ENCODE results near the gene FAM43B.

FAM43B gene

DNA sequence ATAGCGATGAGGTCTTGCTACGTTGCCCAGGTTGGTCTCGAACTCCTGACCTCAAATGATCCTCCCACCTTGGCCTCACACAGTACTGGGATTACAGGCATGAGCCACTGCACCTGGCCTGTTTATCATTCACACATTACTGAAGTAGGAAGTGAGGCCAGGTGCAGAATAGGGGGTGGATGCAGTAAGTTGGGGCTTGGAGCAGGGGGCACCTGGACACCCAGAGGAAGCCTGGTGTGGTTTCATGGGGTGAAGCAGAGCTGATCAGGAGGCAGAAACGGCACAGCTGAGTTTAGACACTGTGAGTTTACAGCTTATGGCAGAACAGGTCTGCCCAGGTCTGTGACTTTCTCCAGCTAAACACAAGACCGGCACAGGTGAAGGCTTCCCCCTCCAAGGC lies 41.4 kb downstream of the FAM43B start:
- DNase-seq (ENCODE audit: low read depth): no peak

DNA sequence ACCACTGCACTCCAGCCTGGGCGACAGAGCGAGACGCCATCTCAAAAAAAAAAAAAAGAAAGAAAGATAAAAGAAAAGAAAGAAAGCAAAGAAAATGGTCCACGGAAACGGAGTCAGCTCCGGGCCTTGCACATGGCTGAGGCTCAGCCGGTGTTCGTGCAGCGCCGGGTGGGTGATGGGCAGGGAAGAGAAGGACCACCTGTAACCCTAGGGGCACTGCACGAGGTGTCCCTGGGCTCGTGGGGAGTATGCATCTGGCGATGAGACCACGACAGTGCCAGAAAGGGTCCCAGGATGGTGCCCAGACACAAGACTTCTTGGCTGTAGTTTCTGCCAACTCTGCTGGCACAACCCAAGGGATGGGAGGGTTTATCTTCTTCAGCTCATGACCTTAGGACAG lies 42.4 kb downstream of the FAM43B start:
- no peak for DNase-seq (ENCODE audit: low read depth)

DNA sequence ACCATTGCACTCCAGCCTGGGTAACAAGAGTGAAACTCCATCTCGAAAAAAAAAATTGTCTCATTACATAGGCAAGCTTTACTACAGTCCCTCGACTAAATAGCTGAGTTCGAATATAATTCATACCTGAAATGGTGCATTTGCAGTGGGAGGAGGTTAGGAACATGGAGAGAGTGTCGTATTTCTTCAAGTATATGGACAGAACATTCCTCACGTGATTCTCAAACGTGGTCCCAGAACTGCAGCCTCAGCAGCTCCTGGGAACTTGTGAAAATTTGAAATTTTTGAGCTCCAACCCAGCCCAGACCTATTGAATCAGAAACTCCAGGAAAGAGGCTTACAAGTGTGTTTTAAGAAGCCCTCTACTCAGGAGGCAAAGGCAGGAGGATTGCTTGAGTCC lies 43.7 kb downstream of the FAM43B start:
- DNase-seq (ENCODE audit: low read depth): no peak

DNA sequence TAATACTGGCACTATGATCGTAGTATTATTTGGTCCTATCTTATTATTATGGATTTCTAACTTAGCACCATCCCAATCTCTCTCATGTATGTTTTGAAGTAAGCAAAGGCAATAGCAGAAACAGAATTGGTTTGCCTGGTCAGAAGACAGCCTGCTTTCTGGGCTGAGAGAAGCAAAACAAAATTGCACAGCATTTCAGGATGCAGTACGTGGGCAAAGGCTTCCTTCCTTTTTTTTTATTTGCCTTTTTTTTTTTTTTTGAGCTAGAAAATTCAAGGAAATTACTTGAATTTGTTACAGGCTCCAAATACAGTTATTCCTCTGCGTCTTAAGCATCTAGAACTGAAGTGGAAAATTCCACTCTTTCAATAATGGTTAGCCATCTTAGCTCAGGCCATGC lies 45.3 kb downstream of the FAM43B start:
- no peak for DNase-seq (ENCODE audit: low read depth)

DNA sequence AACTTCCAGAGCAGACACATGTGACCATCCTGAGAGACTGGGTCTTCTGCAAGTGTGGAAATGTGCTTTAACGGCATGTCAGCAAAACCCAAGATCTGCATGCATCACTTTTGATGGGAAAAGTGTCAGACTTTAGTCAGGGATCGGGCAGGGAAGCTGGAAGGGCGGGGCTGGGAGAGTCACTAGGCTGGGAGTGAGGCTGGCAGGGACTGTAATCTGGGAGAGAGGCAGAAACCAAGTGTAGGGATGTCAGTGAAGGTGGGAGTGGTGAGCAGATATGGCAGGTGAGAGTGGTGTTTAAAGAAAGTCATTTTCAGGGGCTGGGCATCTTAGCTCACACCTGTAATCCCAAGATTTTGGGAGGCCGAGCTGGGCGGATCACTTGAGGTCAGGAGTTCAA lies 47.8 kb downstream of the FAM43B start:
- DNase-seq (ENCODE audit: low read depth): no peak

DNA sequence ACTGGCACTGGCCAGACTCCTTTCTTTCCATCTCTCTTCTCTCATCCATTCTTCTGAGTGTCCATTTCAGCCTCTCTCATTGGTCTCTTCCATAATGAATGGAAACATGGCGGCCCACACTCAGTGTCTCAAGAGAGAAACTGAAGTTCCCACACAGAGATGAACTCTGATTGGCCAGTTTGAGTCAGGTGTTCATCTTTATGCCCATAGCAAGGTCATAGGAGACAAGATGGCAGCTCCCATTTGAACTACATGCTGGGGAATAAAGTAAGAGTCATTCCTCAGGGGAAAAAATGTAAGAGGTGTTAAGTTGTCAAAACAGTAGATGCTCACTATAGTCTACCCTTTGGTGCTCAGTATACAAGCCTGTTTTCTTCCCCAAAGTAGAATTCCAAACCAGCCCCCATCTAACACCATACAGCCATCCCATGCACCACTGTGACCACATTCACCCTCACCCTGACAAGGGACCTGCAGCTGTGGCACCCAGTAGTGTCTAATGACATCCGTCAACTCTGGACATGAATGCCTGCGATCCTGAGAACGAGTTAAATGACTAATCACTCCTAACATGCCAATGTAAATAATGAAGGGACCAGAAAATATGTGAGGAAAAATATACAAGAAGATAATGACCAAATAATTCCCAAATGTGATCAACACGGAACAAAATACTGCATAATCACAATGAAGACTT lies 48.9 kb downstream of the FAM43B start:
- DNase-seq (ENCODE audit: low read depth): no peak

DNA sequence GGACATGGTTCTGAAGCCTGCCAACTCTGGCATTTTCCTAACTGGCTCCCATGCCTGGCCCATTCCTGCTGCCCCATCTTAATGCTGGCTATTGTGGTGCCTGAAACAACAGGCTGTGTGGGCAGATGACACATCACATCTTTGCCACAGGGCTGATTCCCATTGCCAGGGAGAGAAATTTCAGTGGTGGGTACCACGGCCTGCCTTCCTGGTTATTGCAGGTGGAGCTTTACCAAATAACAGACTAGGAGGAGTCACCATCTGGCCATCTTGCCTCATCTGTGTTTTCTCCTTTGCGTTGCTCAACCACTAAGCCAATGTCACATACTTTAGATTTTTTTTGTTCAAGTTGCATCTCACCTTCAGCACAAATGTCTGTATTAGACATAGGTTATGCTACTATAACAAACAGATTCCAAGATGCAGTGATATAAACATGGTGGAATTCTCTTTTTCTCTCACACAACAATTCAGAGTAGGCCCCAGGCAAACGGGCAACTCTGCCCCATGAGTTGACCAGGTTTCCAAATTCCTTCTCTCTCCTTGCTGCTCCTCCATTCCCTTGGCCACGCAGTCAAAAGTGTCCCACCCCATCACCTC lies 50.6 kb downstream of the FAM43B start:
- DNase-seq (ENCODE audit: low read depth): no peak

DNA sequence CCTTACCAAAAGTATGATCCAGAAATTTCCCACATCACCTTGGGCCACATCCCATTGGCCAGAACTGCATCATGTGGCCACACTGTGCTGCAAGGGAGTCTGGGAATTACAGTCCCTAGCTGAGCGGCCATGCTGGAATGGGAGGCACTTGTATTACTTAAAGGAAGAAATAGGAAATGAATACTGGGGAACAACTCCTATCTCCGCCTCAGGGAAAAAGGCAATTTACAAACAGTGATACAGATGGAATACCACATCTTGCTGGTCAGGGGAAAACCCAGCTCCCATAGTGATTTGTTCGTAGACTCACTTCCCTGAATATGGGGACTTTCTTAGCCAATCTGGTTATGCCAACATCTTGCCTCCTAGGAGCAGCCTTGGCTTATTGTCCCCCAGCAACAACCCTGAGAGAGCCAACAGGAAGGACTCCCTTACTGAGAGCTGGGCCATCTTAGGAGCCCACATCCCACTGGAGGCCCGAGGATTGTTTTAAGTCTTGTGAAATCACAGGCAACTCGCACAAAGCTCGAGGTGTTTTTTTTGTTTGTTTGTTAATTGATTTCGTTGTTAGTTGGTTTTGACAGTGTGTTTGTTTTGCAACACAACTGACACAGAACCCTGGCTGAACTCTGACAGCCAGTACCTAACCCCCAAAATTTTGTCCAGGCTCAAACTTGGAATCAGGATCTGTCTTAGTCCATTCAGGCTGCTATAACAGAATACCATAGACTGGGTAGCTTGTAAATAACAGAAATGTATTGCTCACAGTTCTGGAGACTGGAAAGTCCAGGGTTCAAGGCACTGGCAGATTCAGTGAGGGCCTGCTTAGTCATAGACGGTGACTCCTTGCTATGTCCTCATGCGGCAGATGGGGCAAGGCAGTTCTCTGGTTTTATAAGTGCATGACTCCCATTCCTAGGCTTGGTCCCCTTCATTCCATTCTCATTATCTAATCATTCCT lies 51.4 kb downstream of the FAM43B start:
- no peak for DNase-seq (ENCODE audit: low read depth)

Measured in stimulated activated CD8-positive, alpha-beta memory T cell treated with anti-CD3 and anti-CD28 coated beads, Interleukin-4, amount 100 ng/mL, for 24 hours (primary cell).